ENCODE data around the gene NUP205.

DNA sequence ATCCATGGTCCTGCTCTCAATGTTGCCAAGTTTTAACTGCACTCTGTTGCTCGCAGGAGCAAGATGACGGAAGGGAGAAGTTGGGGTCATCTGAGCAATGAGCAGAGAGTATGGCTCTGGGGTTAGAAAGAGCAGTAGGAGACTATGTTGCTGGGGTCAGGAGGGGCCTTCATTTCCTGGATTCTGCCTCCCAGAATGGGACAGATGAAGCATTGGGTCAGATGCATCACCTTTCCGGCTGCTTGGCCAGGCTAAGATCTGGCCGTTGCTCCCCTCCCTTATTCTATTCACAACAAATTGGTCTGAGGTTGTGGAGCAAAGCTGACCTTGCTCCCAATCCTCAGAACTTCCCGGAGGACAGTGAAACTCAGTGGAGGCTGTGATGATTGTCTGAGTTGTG lies 127.0 kb downstream of the NUP205 start:
- TF ChIP-seq POLR2A (IDR thresholded peaks at IDR 0.05), result no peak
- TF ChIP-seq EP300 (IDR thresholded peaks at IDR 0.05), result no peak

Measured in suprapubic skin (tissue), 2 donors.